Stimulated activated CD4-positive, alpha-beta T cell treated with anti-CD3 and anti-CD28 coated beads, TNF-alpha, amount 100 ng/mL, for 48 hours (primary cell): ENCODE data around the gene CIPC.

Experiments used
- DNase-seq, 3 donors: peaks; one replicate each; pipeline ENCODE4 v3.0.0-alpha.2; 2020; ENCODE audit warnings: low read depth in 3 of 3

Gene CIPC

GRCh38 chr14:77071938-77072388 lies 26.1 kb upstream of the CIPC start:
- DNase-seq: no peak

GRCh38 chr14:77074969-77075368 lies 23.1 kb upstream of the CIPC start:
- DNase-seq: no peak

GRCh38 chr14:77076113-77076631 lies 21.9 kb upstream of the CIPC start:
- no peak for DNase-seq

- no peak for DNase-seq
Measured at GRCh38 chr14:77077040-77077439, 21.0 kb upstream of the CIPC start.

DNA sequence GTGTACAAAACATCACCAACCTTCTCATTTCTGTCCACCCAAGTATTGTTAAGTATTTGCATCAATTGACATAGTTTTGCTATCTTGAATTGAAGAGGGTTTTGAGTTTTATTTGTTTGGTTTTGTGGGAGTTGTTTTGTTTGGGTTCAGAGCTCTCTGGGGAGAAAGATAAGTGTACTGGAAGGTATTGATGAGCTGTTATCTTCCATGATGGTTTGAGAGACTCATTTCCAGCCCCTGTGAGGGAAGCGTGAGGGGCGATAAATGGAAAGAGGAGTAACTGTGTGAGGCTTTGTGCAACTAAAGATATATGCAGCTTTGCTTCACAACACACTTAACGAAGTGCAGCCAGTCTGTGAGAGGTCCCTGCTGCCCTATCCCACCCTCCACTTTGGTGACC lies 15.7 kb upstream of the CIPC start:
- DNase-seq: no peak

GRCh38 chr14:77083082-77083481 lies 15.0 kb upstream of the CIPC start:
- no peak for DNase-seq

- DNase-seq: no peak
Measured at GRCh38 chr14:77084985-77085384, 13.1 kb upstream of the CIPC start.

DNA sequence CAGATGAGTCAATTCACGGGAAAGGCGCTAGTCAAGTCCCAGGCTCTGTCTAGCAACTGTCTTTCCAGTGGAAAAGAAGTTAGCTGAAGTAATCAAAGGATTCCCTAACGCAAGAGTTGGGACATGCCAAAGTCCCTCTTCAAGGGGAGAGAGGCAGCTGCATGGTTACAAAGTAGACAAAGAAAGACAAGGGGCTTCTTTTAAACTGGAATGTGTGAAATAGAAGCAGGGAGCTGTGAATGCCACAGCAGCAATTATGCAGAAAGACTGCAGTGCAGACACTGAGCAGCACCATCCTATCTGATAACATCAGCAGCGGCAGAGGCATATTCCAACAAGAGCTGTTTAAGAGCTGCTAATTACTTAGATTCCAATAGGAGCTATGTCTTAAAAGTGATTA lies 12.5 kb upstream of the CIPC start:
- DNase-seq: no peak

DNA sequence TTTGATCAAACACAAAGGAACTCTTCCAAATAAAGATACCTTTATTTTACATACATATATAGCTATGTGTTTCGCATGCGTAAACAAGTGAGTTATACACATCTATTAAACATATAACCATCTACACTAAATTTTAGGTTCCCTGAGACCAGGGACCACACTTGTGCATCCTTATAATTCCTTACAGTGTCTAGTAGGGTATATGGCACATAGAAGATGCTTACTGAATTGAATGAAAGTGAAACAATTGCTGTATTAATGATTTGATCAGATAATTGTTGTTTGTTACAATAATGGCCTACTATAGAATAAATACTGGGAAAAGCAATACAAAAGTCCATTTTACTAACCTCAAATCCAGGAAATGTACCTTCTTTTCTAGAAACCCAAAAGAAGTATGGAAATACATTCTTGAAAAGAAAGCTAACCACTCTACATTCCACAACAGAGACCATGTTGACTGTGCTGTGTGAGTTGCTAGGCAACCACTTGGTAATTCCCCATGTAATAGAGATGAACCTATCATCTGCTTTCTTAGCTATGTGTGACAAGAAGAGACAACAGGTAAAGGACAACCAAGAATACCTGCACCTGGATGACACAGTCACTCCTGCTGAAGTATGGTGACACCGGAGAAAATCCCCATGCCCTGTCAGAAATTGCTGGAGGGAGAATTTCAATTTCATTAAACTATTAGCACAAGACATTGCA lies 11.9 kb upstream of the CIPC start:
- no peak for DNase-seq

- no peak for DNase-seq
Measured at GRCh38 chr14:77086951-77087350, 11.1 kb upstream of the CIPC start.

- DNase-seq: no peak
Measured at GRCh38 chr14:77087631-77088030, 10.4 kb upstream of the CIPC start.

GRCh38 chr14:77088219-77088618 lies 9.8 kb upstream of the CIPC start:
- DNase-seq: no peak

GRCh38 chr14:77088645-77089044 lies 9.4 kb upstream of the CIPC start:
- no peak for DNase-seq

DNA sequence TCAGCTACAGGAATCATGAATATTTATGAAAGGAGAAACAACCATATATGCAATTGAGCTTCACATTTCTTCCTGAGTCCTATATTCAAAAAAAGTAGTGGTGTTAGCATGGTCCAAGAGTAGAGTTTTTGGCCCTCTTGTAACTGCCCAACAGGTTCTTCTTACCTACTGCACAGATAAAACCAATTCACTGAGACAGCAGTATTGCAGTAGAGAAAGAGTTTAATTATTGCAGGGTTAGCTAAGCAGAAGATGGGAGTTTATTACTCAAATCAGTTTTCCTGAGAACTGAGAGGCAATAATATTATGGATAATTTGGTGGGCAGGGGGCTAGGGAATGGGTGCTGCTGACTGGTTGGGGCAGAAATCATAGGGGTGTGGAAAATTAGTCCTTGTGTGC lies 6.5 kb upstream of the CIPC start:
- DNase-seq: no peak

DNA sequence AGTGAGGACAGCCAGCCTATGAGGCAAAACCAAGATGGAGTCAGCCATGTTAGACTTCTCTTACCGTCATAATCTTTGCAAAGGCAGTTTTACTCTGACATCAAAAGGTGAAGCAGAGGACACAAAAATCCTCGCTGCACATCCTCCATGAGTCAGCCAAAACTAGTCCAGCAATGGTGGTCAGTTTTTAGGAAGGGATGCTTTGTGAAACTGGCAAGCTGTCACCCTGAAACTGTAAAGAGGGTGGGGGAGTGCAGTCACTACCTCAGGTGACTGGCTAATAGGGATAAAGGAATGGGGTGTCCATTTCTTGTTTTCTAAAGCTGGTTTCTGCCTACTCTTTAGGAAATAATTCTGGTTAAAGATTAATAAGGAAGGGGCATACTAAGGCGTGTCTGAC lies 5.4 kb upstream of the CIPC start:
- DNase-seq: no peak

- DNase-seq: peak; percentile 60 to 71 (median 65)
Measured at GRCh38 chr14:77094672-77095284, 3.3 kb upstream of the CIPC start.

DNA sequence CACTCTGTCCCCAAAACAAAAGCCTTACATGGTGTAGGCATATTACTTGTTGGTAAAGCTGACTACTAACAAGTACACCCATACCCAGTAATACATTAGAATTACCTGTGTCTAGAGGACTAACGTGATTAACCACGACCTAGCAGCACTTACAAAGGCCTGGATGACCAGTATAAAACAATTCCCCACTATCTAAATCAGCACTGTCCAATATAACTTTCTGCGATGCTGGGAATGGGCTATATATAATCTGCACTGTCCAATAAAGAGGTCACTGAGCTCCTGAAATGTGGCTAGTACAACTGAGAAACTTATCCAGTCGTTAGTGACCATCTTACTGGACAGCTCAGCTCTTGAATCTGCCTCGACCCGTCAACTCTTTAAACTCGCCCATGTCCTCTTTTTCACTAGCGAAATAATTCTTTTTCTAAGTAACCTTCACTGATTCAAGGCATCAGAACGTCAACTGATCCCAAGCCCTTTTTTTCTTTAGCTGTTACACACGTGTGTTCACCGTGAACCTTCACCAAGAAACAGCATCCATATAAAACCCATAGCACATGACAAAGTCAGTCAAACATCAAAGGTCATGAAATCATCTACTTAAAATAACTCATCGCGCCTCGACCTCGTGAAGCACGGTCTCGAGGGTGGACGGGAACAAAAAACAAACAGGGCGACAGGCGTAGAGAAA lies 905 bp upstream of the CIPC start:
- no peak for DNase-seq

DNA sequence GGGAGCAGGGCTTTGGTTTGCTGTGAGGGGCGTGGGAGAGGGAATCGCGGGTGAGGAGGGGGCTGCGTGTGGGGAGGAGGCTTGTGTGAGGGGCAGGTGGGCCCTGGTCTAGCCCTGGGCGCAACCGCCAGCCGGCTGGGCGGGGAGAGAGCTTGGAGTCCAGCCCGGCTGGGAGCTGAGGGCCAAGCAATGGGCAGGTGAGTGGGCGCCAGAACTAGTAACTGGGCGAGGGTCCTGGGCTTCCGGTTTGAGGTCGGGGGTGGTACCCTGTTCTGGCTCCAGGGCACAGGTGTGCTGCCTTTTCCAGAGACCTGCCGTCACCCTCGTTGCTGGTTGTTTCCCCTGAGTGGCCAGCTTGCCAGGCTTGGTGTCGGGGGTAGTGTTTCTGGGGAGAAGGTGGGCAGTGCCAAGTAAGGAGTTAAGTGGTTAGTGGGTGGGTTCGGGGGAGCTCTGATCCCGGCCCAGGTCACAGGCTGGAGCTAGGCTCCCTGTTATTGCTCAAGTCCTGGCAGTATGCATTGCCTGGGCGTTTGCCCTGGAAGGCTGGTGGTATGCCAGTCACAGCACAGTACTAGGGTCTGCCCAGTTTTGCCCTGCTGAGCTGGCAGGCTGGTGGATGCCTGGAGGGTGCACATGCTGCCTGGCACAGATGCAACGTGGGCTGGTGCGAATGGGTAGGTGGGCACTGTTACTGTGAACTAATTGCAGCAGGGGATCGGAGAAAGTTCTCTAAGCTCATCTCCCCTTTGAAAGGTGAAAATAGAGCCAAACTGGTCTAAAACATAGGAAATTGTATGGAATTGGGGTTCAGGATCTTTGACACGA lies 683 bp downstream of the CIPC start:
- DNase-seq: peak in 1 of 3 donors; percentile 21

DNA sequence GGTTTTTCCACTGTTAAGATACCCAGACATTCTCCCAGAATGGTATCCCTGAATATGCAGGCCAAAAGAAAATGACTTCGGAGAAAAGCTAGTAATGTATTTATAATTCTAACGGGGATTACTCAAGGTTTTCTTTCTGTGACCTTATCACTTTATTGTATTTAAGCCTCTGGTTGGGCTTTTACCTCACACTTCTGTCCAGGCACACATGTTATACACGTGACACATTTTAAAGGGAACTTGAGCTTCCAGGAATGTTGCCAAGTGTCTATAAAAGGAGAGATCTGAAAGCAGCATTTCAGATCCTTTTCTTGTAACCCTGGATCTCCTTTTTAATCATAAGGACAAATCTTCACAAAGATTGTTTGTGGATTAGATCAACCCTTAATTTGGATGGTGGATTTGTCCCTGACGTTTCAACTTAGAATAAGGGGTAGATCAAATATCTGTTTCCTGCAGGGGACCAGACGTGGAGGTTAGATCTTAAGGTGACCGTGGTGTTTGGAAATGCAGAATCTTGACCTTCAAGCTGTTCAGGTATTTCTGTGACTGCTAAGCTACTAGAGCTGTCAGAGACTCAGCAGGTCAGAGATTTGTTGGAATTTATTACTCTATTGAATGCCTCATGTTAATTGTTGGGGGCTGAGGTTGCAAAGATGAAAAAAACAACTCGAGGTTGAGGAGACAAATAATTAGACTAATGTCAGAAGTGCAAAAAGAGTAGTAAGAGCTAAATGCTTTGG lies 1.5 kb downstream of the CIPC start:
- DNase-seq: no peak

GRCh38 chr14:77100961-77101360 lies 2.9 kb downstream of the CIPC start:
- no peak for DNase-seq

DNA sequence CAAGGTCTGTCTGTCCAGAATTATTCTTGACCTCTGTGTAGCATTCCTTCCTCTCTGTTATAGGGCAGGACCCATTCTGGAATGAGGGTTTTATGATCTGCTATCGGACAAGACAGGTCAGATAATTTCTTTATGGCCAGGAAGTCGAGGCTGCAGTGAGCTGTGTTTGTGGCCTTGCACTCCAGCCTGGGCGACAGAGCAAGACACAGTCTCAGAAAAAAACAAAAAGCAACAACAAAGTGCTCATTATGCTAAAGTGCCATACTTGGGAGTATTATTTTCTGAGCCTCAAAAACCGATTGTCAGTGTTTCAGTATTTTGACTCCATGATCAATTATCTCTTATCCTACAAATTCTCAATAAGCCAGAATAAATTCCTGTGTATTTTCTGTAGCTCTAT lies 4.1 kb downstream of the CIPC start:
- no peak for DNase-seq
